ELR (cell line): ENCODE results near the gene KDM4B.
A peak's percentile ranks its signal among the peaks of the same experiment; 100 is the strongest.

ENCODE experiments used
- DNase-seq: peaks from one replicate; pipeline ENCODE4 v3.0.0-alpha.2; 2015; ENCODE audit warnings: low read depth

KDM4B gene

DNA sequence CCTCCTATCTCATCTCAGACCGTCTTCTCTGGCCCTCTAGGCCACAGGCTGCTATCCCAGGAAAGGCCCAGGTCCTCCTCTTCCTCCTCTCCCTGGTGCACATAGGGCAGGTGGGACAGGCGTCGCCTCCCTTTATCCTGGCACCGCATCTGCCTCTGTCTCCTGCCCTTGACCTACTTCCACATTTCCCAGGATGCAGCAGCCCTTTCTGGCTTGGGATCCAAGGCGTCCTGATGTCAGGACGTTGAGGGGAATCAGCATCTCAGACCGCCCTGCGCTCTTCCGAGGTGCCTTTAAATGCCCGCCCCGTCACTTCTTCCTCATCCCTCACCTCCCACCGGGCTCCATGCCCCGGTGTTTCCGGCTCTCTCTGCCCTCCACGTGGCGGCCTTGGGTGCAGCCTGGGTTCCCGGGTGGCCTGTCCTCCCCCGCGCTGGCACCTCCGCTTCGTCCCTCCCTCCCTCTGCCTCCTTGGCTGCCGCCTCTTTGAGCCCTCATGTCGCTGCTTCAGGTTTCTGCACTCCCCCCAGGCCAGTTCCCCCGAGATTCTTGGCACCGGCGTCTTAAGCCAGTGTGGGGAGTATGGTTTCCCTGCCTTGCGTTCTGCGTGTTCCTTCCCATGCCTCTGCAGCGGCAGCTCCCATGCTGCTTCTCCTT is 66.3 kb downstream of the KDM4B start:
- DNase-seq: no peak

DNA sequence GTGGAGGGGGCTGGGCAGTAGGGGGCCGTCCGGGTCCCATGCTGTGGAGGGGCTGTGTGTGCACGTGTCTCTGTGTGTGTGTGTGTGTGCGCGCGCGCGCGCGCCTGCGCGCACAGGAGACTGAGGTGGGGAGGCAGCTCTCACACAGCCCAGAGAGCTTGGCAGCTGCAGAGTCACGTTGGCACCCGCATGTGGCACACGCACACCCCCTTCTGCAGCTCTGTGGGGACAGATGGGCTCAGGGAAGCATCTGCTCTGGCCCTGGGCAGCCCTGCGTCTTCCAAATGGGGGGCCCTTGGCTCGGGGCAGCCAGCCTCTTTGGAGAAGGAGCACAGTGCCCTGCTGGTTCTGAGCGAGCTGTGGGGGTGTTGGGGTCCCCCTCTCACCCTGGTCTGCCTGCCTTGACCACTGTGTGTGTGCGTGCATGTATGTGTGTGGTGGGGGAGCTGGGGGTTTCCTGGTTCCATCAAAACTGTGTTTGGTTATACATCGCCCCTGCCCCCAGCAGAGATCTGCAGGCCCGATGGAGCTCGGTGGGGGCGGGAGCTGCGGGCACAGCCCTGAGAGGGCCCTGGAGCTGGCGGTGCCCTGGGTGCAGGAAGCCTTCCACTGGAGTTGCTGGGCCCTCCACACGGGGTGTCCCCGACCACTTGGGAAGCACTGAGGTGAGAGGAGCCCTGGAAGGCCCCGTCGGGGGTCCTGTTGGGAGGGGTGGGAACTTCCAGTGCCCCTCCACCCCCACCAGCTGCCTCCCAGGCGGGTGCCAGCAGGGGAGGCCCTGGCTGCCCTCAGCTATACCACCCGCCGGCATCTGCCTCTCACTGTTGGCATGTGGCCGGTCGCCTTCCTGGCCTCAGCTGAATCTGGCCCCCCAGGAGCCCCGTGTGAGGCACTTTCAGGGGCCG is 67.1 kb downstream of the KDM4B start:
- no peak for DNase-seq

DNA sequence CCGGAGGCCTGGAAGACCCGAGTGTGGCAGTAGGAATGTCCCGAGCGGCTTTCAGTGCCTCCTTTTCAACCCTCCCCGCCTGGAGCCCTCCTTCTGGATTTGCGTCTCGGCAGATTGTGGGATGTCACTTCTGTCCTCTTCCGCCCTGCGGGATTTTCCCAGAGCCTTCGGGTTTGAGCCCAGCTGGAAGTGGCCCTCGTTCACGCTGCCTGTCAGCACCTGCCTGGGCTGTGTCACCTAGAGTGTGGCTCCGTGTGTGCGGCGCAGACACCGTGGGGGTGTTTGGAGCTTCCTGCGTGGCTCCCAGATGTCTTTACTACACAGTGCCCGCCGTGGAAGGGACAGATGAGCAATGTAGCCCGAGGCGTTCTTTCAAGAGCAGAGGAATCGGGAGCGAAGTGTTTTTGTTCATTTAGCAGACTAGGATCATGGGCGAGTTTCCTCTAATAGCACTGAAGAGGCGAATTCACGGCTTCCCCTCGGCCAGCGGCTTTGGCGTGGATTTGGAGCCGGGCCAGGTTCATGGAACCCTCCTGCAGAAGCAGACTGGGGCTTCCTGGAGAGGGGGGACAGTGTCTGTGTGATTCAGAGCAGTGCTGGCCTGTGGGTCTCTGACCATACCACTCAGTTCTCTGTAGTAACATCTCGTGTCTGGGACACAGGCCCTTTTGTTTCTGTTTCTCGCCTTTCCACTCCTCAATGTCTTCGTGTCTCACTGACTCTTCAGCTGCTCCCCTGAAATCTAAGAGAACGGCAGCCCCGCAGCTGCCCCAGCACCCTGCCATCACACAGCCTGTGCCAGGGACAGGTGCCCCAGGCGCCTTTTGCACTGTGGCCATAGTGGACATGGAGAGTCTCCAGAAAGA is 68.0 kb downstream of the KDM4B start:
- DNase-seq: peak; percentile 80

DNA sequence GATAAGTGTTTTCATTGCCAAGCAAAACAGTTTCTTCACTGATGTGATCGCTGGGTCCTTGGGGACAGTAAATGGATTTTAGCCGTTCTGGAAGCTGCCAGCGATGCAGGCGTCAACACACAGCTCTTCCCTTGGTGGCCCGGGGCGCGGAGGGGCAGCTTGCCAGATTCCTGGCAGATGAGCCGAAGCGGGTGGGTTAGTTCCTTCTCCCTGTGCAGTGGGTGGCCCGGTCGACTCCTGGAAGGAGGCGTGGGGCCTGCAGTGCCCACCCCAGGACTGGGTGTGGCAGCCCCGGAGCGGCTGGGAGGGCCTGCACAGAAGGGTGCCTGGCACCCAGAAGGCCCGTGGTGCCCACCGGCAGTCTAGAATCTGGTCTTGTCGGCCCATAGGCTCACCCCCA is 69.0 kb downstream of the KDM4B start:
- no peak for DNase-seq

DNA sequence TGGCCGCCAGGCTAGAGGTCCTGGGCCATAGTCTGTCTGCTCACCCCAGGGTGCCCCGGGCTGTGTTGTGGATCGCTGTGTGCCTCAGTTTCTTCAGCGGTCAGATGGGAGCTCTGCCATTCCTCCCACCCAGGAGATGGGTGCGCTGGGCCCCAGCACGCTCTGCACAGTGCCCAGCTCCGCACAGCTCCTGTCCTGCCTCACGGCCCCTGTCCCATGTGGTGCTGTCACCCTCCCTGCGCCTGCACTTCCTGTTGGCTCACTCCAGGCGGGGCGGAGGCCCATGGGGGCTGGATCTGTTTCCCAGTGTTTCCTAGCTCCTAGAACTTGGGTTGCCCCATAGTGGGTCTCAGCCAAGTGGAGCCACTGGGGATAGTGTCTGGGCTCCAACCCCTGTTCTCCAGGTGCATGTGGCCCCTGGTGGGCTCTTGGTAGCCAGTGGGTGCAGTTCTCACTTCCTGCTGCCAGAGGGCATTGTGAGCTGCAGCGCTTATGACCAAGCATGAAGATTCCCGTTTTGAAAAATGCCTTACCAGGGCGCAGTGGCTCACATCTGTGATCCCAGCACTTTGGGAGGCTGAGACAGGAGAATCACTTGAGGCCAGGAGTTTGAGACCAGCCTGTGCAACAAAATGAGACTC is 69.8 kb downstream of the KDM4B start:
- peak; percentile 60 for DNase-seq

DNA sequence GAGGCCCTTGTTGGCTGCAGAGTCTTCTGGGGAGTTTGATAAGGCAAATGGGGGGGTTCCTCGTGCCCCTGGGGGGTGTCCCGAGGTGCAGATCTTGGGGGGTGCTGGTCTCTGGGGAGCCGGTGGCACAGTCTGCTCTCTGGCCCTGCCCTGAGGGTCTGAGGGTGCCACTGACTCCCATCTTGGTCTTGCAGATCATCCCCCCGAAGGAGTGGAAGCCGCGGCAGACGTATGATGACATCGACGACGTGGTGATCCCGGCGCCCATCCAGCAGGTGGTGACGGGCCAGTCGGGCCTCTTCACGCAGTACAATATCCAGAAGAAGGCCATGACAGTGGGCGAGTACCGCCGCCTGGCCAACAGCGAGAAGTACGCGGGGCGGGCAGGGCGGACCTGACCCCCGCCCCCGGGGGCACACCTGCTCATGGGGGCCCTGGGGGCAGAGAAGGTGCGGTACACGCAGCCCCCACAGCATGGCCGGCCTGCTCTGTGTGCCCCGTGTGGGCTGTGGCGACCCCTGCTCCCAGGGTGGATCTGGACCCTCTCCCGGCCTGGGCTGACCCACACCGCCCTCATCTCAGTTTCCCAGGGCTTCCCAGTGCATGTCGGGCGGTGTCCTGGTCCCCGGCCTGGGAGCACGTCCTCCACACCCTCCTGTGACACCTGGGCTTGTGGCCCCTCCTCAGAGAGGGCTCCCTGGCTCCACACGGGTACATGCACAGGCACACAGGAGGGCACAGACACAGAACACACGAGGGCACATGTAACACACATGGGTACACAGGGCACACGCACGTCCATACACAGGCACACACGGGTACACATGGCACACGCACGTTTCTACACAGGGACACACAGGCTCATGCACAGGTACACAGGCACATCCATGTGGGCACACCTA is 71.0 kb downstream of the KDM4B start:
- no peak for DNase-seq

DNA sequence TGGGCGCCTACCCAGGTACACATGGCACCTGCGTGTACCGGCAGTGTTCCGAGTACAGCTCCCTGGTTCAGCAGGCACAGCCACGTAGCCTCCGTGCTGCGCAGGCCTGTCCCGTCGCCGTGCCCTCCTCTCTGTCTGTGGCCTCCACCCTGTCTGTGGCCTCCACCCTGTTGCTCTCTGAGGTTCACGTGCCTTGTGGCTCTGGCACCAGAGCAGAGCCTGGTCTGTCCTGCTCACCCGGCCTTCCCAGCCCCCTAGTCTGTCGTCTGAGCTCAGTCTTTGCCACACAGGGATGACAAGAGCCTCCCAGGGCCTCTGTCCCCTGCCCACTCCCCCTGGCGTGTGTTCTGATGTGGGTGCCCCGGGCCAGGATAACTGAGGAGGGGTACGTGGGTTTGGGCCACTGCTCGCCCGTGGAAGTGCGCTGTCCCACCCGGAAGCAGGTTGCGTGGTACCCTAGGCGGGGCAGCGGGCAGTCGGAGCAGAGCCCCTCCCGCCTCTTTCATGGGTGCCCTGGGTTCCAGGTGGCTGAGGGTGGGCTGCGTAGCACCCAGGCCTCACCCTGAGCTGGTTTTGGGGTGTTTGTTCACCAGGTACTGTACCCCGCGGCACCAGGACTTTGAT is 71.7 kb downstream of the KDM4B start:
- no peak for DNase-seq

DNA sequence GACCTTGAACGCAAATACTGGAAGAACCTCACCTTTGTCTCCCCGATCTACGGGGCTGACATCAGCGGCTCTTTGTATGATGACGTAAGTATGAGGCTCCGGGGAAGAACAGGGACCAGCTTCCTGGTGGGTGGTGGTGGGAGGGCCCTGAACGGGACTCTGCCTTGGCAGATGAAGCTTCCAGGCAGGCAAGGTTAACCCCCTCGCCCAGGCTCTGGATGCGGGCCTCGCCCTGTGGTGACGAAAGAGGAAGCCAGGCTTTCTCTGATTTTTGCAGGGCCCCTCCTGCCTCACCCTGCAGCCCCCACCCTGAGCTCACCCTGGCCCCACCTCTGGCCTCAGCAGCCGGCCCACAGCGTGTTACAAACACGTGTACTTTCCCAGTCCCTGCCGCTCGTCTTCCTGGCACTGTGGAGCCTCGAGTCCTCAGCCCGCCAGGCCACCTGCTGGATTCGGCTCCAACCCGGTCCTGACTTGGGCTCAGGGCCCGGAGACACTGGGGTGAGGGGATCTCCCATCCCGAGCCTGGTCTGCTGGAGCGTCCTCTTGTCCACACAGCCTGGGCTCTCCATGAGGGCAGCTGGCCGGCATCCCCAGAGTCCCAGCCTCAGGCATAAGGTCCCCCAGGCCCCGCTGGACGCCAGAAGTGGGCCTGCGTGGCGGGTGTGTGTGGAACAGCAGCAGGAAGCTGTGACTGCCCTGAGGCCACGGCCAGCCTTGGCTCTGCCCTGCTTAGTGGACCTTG is 72.4 kb downstream of the KDM4B start:
- no peak for DNase-seq

DNA sequence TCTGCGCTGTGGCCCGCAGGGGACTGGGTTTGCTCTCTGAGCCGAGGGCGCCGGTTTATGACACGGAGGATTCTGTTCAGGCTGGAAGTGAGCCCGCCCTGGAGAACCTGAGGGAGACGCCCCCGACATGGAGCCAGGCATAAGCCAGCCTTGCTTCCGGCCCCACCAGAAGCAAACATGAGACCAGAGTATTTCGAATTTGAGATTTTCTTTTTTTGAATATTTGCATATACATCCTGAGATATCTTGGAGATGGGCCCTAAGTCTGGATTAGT is 72.9 kb downstream of the KDM4B start:
- DNase-seq: no peak

DNA sequence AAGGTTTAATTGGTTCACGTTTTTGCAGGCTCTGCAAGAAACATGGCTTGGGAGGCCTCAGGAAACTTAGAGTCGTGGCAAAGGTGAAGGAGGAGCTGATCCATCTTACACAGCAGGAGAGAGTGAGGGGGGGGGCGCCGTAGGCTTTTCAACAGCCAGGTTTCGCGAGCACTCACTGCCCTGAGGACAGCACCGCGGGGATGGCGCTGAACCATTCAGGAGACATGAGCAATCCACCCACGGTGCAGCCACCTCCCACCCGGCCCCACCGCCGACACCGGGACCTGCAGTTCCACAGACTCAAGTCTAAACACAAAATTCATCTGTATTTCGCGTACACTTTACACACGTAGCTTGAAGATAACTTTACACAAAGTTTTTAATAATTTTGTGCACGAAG is 73.6 kb downstream of the KDM4B start:
- DNase-seq: no peak

DNA sequence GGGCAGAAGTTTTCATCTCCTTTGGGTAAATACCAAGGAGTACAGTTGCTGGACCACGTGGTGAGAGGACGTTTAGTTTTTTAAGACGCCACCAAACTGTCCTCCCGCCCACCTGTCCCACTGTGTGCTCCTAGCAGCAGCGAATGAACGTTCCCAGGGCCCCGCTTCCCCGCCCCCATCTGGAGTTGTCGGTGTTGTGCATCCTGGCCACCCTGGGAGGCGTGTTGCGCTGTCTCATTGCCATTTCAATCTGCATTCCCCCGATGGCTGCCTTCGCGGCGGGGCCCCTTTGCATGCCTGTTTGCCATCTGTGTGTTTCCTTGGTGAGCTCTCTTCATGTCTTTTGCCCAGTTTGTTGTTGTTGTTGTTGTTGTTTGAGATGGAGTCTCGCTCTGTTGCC is 76.1 kb downstream of the KDM4B start:
- DNase-seq: no peak

DNA sequence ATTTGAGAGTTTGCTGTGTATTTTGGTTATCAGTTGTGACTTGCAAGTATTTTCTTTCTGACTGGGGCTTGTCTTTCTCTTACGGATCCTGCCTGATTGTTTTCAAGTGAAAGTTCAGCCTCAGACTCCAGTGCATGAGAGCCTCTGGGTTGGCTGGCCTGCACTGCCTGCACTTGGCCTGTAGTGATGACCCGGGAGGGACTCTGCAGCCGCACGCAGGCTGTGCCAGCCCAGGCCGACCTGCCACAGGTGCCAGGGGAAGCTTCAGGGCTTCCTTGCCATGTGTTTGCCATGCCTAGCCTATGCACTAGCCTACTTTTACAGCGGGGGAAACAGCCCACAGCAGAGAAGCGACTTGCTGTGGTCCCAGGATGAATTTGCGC is 77.0 kb downstream of the KDM4B start:
- no peak for DNase-seq

DNA sequence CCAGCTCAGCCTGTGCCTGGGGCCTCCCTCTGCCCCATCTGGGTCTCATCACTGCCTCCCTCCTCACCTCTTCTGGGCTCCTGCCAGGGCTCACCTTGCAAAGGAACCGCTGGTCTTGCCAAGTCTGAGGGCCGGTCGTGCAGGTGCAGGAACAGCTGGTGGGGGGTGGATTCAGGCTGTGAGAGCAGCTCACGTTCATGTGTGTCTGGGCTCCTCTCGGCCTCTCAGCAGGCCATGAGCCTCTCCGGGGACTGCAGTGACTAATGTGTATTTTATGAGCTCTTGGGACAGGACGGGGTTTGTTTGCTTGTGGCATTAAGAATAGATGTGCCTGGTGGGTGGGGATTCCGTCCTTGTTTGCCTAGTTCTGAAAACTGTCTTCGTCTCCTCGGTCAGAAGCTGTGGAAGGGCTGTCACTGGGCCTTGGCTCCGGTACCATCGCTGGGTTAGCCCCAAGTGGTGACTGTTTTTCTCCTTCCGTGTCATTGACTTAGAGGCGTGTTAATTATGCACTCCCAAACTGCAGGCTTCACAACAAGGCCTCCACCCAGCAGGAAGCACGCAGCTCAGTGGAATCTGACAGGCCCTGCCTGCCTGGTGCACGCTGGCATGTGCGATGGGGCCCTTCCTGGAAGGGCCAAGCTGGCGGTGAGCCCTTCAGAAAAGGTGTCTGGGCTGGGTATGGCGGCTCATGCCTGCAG is 77.6 kb downstream of the KDM4B start:
- peak; percentile 50 for DNase-seq

DNA sequence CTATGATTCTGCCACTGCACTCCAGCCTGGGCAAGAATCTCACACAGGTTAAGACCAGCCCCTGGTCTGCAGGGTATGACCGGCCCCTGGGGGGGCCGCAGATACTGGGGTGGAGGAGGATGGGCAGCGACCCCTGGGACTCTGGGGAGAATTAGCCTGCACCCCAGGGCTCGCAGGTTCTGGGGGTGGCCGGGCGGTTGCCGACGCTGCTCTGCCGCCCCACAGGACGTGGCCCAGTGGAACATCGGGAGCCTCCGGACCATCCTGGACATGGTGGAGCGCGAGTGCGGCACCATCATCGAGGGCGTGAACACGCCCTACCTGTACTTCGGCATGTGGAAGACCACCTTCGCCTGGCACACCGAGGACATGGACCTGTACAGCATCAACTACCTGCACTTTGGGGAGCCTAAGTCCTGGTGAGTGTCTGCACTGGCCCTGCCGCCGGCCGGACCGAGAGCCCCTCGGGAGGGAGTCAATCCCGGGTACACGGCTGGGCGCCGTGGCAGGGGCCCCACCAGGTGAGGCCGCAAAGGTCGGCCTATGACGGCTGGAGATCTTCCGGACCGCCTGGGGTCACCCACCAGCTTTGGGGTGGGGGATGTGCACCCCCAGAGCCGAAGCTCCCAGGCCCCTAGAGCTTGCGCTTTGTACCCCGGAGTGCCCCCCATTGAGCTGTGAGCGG is 78.5 kb downstream of the KDM4B start:
- no peak for DNase-seq

DNA sequence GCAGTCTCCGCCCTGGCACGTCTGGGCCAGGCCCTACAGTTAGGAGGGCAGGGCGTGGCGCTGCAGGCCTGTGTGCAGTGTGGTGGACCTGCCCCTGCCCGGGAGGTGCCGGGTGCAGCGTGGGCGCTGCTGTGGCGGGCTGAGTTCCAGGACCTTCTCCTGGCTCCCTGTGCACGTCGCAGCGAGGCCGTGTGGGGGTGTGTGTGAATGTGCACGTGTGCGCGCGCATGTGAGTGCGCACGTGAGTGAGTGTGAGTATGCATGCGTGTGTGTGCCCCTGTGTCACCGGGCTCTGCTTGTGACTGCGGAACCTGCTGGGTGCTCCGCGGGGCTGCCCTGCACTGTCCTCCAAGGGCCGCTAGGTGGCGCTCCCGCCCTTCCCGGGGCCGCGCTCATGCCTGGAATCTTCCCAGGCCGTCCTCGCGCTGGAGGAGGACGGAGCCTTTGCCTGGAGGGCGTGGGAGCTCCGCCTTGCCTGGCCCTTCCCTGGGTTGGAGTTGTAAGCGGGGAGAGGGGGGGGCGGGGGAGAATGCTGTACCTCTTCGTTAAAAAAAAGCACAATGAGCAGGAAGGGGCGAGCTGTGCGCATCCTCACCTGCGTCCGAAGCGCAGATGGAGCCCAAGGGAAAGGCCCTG is 79.3 kb downstream of the KDM4B start:
- DNase-seq: peak; percentile 80

DNA sequence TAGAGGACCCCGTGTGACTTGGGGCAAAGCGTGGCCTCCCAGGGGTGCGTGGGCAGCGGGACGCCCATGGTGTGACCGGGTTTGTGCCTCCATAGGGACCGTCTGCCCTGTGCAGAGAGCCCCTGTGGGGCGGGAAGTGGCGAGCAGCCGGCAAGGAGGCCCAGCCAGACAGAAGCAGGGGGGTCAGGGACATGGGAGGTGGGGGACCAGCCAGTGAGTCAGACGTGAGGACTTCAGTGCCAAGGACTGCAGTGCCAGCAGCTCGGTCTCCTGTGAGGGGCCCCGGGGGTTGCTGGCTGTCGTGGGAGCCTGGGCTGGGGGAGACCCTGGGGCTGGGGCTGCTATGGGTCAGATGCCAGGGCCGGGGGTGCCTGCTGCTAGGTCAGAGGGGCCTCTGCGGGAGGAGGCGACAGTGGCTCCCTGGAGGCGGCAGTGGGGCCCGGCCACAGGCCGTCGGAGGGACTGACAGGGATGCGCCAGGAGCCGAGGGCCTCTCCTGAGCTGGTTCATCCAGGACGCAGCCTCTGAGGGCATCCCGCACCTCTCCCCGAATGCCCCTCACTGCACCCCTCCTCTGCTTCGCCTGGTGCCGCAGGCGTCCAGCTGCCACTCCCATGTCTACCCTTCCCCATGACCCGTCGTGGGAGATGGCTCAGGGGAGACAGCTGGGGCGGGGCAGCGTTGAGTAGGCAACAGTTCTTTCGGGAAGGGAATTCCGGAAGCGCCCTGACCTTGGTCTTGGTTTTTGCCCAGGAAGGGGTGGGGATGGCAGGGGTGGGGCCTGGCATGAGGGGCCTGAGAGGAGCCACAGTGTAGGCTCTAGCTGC is 80.0 kb downstream of the KDM4B start:
- peak; percentile 64 for DNase-seq

DNA sequence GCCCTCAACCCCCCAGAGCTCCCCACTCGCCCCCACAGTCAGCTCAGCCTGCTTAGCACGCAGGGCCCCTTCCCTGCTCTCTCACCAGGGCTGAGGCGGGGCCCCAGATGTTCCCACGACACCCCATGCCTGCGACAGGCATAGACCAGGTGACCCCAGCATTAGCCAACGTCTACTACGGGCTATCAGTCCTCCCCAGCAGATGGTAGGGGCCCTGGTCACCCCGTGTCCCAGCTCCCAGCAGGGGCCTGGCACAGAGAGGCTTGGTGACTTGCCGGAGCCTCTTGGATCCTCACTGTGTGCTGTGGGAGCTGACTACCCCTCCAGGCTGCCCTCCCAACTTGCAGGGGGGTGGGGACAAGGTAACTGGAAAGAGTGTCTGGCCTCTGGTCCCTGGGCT is 80.6 kb downstream of the KDM4B start:
- no peak for DNase-seq
